ENCODE results near the gene RABAC1. TPM values are rescaled to one million over a fixed set of nuclear protein-coding genes. Genes with fewer than 3 reads are reported as not detected.

Gene RABAC1
- total RNA-seq, 1 experiment from 2014 or later: 66.3 TPM

DNA sequence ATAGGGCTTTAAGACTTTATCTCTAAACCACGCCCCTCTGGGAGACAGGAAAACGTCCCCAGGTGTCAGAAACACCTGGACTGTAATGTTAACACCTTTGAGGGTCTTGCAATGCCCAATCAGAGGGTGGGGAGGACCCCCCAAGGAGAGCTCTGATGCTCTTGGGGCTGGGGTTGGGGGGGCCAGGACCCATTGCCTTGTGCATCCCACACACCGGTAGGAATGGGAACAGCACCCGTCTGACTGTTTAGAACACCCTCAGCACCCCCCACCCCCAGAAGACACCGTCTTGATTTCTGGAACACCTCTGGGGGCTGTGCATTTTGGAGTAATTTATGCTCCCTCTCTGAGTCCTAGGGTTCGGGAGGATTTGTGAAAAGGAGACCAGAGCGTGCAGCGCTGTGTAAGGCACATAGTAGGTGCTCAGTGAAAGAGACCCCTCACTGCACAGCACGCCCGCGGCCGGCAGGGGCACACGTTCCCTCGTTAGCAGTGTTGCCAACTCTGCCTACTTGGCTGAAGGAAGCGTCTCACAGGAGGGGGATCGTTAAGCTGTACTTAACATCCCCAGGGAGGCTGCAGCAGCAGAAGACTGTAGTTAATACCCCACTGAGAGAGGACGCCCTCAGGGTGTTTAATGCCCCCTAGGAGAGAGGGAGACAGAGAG is 28.1 kb downstream of the RABAC1 start:
- ChIA-PET RAD21 (ENCODE audit: low non-redundant PET in 1 of 2, low total read pairs in 2 of 2, uncharacterized antibody in 2 of 2, unreplicated experiment in 2 of 2) (no interaction called here), CTCF (no interaction called here), POLR2A (no interaction called here)
- no peak overlapping the region for H3K9ac ChIP-seq (ENCODE audit: low read length)
- no peaks in the 10 kb centered on the region for H3K9me2 ChIP-seq (ENCODE audit: insufficient read depth)
- intact Hi-C loops (cut with micrococcal nuclease): no loop called here
- no TSS peak for BruUV-seq (replicated peaks)
- ATAC-seq: no peak
- no peak overlapping the region for H3K4me3 ChIP-seq (replicated peaks in 1 of 2; ENCODE audit: low read depth in 1 of 2, low read length in 2 of 2)
- no peaks in the 10 kb centered on the region for H4K20me1 ChIP-seq (ENCODE audit: insufficient read depth)
- H3K4me2 ChIP-seq (ENCODE audit: low read length): no peak overlapping the region
- DNase-seq (ENCODE audit: low read depth, low spot score): no peak
- no peaks in the 10 kb centered on the region for H3K79me2 ChIP-seq (ENCODE audit: insufficient read depth, low read length)
- no peaks in the 10 kb centered on the region for H3K9me3 ChIP-seq (ENCODE audit: control insufficient read depth in 1 of 2, insufficient read depth in 1 of 2, low read depth in 1 of 2, low read length in 2 of 2)
- H3K27me3 ChIP-seq (ENCODE audit: insufficient read depth, low read length): no peaks in the 10 kb centered on the region; the same call in 1 of the 2 replicates
- no peak overlapping the region for H2AFZ ChIP-seq (ENCODE audit: low read depth, low read length, poor library complexity, severe bottlenecking)
- H3K27ac ChIP-seq (ENCODE audit: low read depth, low read length): no peak overlapping the region
- peaks cover 17 to 33% of the 10 kb centered on the region in 2 experiments for H3K4me1 ChIP-seq (ENCODE audit: control insufficient read depth in 1 of 2, insufficient read depth in 2 of 2, low read length in 2 of 2)
- TF ChIP-seq, protein P1, sequence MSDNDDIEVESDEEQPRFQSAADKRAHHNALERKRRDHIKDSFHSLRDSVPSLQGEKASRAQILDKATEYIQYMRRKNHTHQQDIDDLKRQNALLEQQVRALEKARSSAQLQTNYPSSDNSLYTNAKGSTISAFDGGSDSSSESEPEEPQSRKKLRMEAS (IDR thresholded peaks at IDR 0.05): no peak
- TF ChIP-seq CEBPB (IDR thresholded peaks at IDR 0.05; ENCODE audit: low read depth): no peak
- no peak for TF ChIP-seq RAD21 (IDR thresholded peaks at IDR 0.05; ENCODE audit: low read depth)
- no peak for TF ChIP-seq EZH2phosphoT487 (IDR thresholded peaks at IDR 0.05; ENCODE audit: borderline replicate concordance)
- no peak for TF ChIP-seq POLR2A (IDR thresholded peaks at IDR 0.05; ENCODE audit: borderline replicate concordance, extremely low read depth, insufficient read depth, insufficient read length)
- TF ChIP-seq SP1 (IDR thresholded peaks at IDR 0.05; ENCODE audit: low read depth): no peak
- no peak for TF ChIP-seq EGR1 (IDR thresholded peaks at IDR 0.05; ENCODE audit: low read depth)
- no peaks in the 10 kb centered on the region for H3K36me3 ChIP-seq (ENCODE audit: control insufficient read depth in 1 of 2, insufficient read depth in 2 of 2, low read length in 2 of 2)

DNA sequence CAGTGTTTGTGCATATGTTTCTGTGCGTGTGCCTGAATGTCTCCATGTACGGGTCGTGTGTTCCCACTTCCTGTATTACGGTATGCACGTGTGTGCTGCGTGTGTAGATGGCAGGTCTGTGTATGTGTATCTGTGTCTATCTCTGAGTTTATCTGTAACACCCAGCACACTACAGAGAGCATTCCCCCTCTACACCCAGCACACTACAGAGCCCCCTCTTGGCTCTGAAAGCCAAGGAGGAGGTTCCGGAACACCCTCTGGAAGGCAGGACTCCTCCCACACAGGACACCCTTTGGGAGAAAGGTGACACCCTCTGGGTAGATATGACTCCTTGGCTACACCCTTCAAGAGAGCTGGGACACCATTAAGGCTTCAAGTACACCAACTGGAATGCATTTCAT is 28.8 kb downstream of the RABAC1 start:
- no TSS peak for BruUV-seq (replicated peaks)
- POLR2A ChIA-PET: no interaction called here
- Histone ChIP-seq H3K9ac (ENCODE audit: low read length) (no peak overlapping the region), H3K4me1 (ENCODE audit: control insufficient read depth in 1 of 2, insufficient read depth in 2 of 2, low read length in 2 of 2) (peaks cover 17 to 32% of the 10 kb centered on the region in 2 experiments), H2AFZ (ENCODE audit: low read depth, low read length, poor library complexity, severe bottlenecking) (no peak overlapping the region), H3K36me3 (ENCODE audit: control insufficient read depth in 1 of 2, insufficient read depth in 2 of 2, low read length in 2 of 2) (no peaks in the 10 kb centered on the region), H3K9me3 (ENCODE audit: control insufficient read depth in 1 of 2, insufficient read depth in 1 of 2, low read depth in 1 of 2, low read length in 2 of 2) (no peaks in the 10 kb centered on the region), H3K27ac (ENCODE audit: low read depth, low read length) (no peak overlapping the region), H3K79me2 (ENCODE audit: insufficient read depth, low read length) (no peaks in the 10 kb centered on the region), H3K4me3 (replicated peaks in 1 of 2; ENCODE audit: low read depth in 1 of 2, low read length in 2 of 2) (no peak overlapping the region), H4K20me1 (ENCODE audit: insufficient read depth) (no peaks in the 10 kb centered on the region), H3K4me2 (ENCODE audit: low read length) (peak overlapping the region; percentile 27), H3K27me3 (ENCODE audit: insufficient read depth, low read length) (no peaks in the 10 kb centered on the region; the same call in 1 of the 2 replicates), H3K9me2 (ENCODE audit: insufficient read depth) (no peaks in the 10 kb centered on the region)
- CTCF ChIA-PET: no interaction called here
- ATAC-seq (no peak), DNase-seq (ENCODE audit: low read depth, low spot score) (no peak)
- intact Hi-C loops (cut with micrococcal nuclease): no loop called here
- RAD21 ChIA-PET (ENCODE audit: low non-redundant PET in 1 of 2, low total read pairs in 2 of 2, uncharacterized antibody in 2 of 2, unreplicated experiment in 2 of 2): no interaction called here
- TF ChIP-seq YY1 (IDR thresholded peaks at IDR 0.05; ENCODE audit: extremely low read depth, insufficient replicate concordance, low read depth, low read length) (no peak), EGR1 (IDR thresholded peaks at IDR 0.05; ENCODE audit: low read depth) (no peak), ZNF274 (IDR thresholded peaks at IDR 0.05; ENCODE audit: low read depth, low read length) (no peak), JUND (IDR thresholded peaks at IDR 0.05) (no peak), POLR2AphosphoS5 (IDR thresholded peaks at IDR 0.05; ENCODE audit: low read depth, low read length) (no peak), TCF7L2 (IDR thresholded peaks at IDR 0.05; ENCODE audit: borderline replicate concordance, extremely low read depth, insufficient read depth, insufficient read length) (no peak), SRF (IDR thresholded peaks at IDR 0.05; ENCODE audit: low read depth) (no peak), EZH2 (IDR thresholded peaks at IDR 0.05) (no peak), FOSL1 (IDR thresholded peaks at IDR 0.05; ENCODE audit: low read depth) (no peak)
- TF ChIP-seq, protein P2, sequence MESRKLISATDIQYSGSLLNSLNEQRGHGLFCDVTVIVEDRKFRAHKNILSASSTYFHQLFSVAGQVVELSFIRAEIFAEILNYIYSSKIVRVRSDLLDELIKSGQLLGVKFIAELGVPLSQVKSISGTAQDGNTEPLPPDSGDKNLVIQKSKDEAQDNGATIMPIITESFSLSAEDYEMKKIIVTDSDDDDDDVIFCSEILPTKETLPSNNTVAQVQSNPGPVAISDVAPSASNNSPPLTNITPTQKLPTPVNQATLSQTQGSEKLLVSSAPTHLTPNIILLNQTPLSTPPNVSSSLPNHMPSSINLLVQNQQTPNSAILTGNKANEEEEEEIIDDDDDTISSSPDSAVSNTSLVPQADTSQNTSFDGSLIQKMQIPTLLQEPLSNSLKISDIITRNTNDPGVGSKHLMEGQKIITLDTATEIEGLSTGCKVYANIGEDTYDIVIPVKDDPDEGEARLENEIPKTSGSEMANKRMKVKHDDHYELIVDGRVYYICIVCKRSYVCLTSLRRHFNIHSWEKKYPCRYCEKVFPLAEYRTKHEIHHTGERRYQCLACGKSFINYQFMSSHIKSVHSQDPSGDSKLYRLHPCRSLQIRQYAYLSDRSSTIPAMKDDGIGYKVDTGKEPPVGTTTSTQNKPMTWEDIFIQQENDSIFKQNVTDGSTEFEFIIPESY (IDR thresholded peaks at IDR 0.05; ENCODE audit: extremely low read depth, insufficient replicate concordance, low read length): no peak
- TF ChIP-seq, protein P3, sequence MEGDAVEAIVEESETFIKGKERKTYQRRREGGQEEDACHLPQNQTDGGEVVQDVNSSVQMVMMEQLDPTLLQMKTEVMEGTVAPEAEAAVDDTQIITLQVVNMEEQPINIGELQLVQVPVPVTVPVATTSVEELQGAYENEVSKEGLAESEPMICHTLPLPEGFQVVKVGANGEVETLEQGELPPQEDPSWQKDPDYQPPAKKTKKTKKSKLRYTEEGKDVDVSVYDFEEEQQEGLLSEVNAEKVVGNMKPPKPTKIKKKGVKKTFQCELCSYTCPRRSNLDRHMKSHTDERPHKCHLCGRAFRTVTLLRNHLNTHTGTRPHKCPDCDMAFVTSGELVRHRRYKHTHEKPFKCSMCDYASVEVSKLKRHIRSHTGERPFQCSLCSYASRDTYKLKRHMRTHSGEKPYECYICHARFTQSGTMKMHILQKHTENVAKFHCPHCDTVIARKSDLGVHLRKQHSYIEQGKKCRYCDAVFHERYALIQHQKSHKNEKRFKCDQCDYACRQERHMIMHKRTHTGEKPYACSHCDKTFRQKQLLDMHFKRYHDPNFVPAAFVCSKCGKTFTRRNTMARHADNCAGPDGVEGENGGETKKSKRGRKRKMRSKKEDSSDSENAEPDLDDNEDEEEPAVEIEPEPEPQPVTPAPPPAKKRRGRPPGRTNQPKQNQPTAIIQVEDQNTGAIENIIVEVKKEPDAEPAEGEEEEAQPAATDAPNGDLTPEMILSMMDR (IDR thresholded peaks at IDR 0.05 in 2 of 3, conservative IDR thresholded peaks at IDR 0.05 in 1 of 3; ENCODE audit: borderline replicate concordance in 1 of 3, insufficient read depth in 1 of 3, low read depth in 2 of 3, low read length in 2 of 3): no peak
- TF ChIP-seq, protein P1 (IDR thresholded peaks at IDR 0.05): no peak

All from HCT116 (cell line).